SK-N-SH treated with all-trans-retinoic acid at 6 μM for 48 hours (cell line): ENCODE measurements around the gene NR2F2.

Experiments
- ATAC-seq: fragments of 200-7000 bp; cut with Tn5 transposase; 3 replicates; pipeline ENCODE4 v1.9.1; 2020; ENCODE audit warnings: mild to moderate bottlenecking, moderate library complexity
- ARNTL ChIP-seq: fragments of 450-650 bp; formaldehyde crosslinking; IDR thresholded peaks from 2 replicates; pipeline ENCODE4 v1.5.0; 2020; ENCODE audit warnings: low read depth, mild to moderate bottlenecking, moderate library complexity, borderline replicate concordance
- GLIS3 ChIP-seq: fragments of 250-450 bp; sonication (Bioruptor Pico); IDR thresholded peaks from 2 replicates; pipeline ENCODE4 v1.5.0; 2020; ENCODE audit warnings: mild to moderate bottlenecking, moderate library complexity
- ISL1 ChIP-seq: fragments of 250-450 bp; sonication (Bioruptor Pico); IDR thresholded peaks from 2 replicates; pipeline ENCODE4 v2.1.2; 2022; ENCODE audit warnings: mild to moderate bottlenecking, moderate library complexity
- OSR1 ChIP-seq: fragments of 250-450 bp; sonication (Bioruptor Pico); IDR thresholded peaks from 2 replicates; pipeline ENCODE4 v1.8.0; 2022; ENCODE audit warnings: moderate library complexity, mild to moderate bottlenecking, inconsistent platforms
- PPARA ChIP-seq: fragments of 250-450 bp; sonication (Bioruptor Pico); IDR thresholded peaks from 2 replicates; pipeline ENCODE4 v1.5.0; 2020; ENCODE audit warnings: mild to moderate bottlenecking, borderline replicate concordance
- RARB ChIP-seq: fragments of 250-450 bp; sonication (Bioruptor Pico); IDR thresholded peaks from 2 replicates; pipeline ENCODE4 v1.8.0; 2021; ENCODE audit warnings: mild to moderate bottlenecking, moderate library complexity
- TCF4 ChIP-seq: fragments of 250-450 bp; sonication (Bioruptor Pico); IDR thresholded peaks from 2 replicates; pipeline ENCODE4 v1.8.0; 2021; ENCODE audit warnings: mild to moderate bottlenecking, moderate library complexity, borderline replicate concordance
- TOX ChIP-seq: fragments of 250-450 bp; sonication (Bioruptor Pico); IDR thresholded peaks from 2 replicates; pipeline ENCODE4 v1.8.0; 2021; ENCODE audit warnings: mild to moderate bottlenecking, moderate library complexity, borderline replicate concordance
- ZFP3 ChIP-seq: fragments of 250-450 bp; sonication (Bioruptor Pico); IDR thresholded peaks from 2 replicates; pipeline ENCODE4 v1.5.0; 2020; ENCODE audit warnings: mild to moderate bottlenecking, moderate library complexity
- ZFP30 ChIP-seq: fragments of 450-650 bp; formaldehyde crosslinking; IDR thresholded peaks from 2 replicates; pipeline ENCODE4 v1.5.0; 2022; ENCODE audit warnings: mild to moderate bottlenecking, moderate library complexity
- ZNF565 ChIP-seq: fragments of 450-650 bp; formaldehyde crosslinking; conservative IDR thresholded peaks from 2 replicates; pipeline ENCODE4 v1.5.0; 2020; ENCODE audit warnings: low read depth, mild to moderate bottlenecking, moderate library complexity
- ZNF70 ChIP-seq: fragments of 450-650 bp; formaldehyde crosslinking; IDR thresholded peaks from 2 replicates; pipeline ENCODE4 v1.5.0; 2020; ENCODE audit warnings: mild to moderate bottlenecking, moderate library complexity
- ZNF8 ChIP-seq: fragments of 450-650 bp; formaldehyde crosslinking; IDR thresholded peaks from 2 replicates; pipeline ENCODE4 v1.5.0; 2020; ENCODE audit warnings: mild to moderate bottlenecking, moderate library complexity
- TF ChIP-seq, protein P1 (sequence below): fragments of 250-450 bp; sonication (Bioruptor Pico); IDR thresholded peaks from 2 replicates; pipeline ENCODE4 v1.5.1; 2020; ENCODE audit warnings: low read depth, mild to moderate bottlenecking, moderate library complexity
- TF ChIP-seq, protein P2 (sequence below): fragments of 250-450 bp; sonication (Bioruptor Pico); IDR thresholded peaks from 2 replicates; pipeline ENCODE4 v1.8.0; 2020; ENCODE audit warnings: mild to moderate bottlenecking, moderate library complexity, borderline replicate concordance
- TF ChIP-seq, protein P3 (sequence below): fragments of 250-450 bp; sonication (Bioruptor Pico); IDR thresholded peaks from 2 replicates; pipeline ENCODE4 v1.5.1; 2021; ENCODE audit warnings: mild to moderate bottlenecking, moderate library complexity
- TF ChIP-seq, protein P4 (sequence below): fragments of 250-450 bp; sonication (Bioruptor Pico); IDR thresholded peaks from 2 replicates; pipeline ENCODE4 v1.8.0; 2021; ENCODE audit warnings: low read depth, mild to moderate bottlenecking, moderate library complexity, borderline replicate concordance

NR2F2 gene

DNA sequence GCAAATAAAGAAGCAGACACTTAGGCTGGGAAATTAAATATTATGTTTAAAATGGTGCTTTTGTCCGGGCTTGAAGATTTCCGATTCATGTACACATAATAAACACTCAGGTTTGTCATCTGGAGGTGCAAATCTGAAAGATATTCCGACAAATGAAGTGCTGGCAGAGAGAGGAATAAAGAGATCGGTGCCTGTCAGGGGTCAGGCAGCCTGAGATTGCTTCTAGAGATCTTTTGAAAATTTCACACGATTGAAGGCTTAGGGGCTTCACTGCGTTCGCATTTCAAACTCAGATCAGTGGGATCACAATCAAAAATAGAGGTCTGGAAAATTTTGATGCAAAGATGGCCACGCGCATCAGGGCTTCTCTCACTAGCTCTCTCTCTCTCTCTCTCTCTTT is 33.2 kb downstream of the NR2F2 start:
- TF ChIP-seq ZNF8 = no peak
- no peak for TF ChIP-seq ZNF70 (CRISPR knock-in tag)
- no peak for TF ChIP-seq ISL1 (CRISPR knock-in tag)
- no peak for TF ChIP-seq ZFP30 (CRISPR knock-in tag)
- TF ChIP-seq, protein P1, sequence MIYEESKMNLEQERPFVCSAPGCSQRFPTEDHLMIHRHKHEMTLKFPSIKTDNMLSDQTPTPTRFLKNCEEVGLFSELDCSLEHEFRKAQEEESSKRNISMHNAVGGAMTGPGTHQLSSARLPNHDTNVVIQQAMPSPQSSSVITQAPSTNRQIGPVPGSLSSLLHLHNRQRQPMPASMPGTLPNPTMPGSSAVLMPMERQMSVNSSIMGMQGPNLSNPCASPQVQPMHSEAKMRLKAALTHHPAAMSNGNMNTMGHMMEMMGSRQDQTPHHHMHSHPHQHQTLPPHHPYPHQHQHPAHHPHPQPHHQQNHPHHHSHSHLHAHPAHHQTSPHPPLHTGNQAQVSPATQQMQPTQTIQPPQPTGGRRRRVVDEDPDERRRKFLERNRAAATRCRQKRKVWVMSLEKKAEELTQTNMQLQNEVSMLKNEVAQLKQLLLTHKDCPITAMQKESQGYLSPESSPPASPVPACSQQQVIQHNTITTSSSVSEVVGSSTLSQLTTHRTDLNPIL = no peak
- TF ChIP-seq, protein P2, sequence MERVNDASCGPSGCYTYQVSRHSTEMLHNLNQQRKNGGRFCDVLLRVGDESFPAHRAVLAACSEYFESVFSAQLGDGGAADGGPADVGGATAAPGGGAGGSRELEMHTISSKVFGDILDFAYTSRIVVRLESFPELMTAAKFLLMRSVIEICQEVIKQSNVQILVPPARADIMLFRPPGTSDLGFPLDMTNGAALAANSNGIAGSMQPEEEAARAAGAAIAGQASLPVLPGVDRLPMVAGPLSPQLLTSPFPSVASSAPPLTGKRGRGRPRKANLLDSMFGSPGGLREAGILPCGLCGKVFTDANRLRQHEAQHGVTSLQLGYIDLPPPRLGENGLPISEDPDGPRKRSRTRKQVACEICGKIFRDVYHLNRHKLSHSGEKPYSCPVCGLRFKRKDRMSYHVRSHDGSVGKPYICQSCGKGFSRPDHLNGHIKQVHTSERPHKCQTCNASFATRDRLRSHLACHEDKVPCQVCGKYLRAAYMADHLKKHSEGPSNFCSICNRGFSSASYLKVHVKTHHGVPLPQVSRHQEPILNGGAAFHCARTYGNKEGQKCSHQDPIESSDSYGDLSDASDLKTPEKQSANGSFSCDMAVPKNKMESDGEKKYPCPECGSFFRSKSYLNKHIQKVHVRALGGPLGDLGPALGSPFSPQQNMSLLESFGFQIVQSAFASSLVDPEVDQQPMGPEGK (CRISPR knock-in tag) = no peak
- no peak for TF ChIP-seq GLIS3 (CRISPR knock-in tag)
- TF ChIP-seq ZFP3 (CRISPR knock-in tag) = no peak
- no peak for ATAC-seq

DNA sequence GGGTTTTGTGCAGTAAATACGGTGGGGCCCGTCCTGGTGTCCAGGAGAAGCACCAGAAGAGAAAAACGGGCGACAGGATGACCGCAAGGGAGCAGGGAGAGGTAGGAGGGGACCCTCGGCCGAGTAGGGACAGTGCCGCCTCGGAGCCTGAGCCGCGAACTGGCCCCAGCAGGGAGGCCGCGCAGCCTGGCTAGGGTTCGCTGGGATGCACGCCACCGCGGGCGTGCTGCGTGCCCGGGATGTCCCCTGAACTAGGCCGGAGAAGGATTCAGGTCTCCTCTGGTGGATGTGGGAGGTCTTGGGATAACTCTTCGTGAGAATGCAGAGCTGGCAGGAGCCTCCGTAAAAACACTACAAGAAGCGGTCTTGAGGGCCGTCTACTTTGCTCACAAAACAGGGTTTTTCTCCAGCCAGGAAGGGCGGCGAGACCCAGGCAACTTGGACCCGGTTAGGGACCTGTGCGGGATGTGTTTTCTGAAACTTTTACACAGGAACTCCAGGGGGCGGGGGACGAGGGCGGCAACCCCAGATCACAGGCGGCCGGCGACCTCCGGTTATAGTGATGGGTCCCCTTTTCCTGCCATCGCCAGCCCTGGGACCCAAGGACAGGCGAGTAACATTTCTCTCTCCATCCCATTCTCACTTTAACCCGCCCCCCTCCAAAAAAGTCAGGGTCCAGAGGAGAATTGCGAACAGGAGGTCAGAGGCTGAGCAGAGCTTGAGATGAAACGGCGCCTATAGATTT is 35.5 kb downstream of the NR2F2 start:
- TF ChIP-seq GLIS3 (CRISPR knock-in tag) = no peak
- TF ChIP-seq ZNF8 = no peak
- TF ChIP-seq, protein P2 (CRISPR knock-in tag) = no peak
- ATAC-seq = no peak; the same call in 1 of the 3 replicates

DNA sequence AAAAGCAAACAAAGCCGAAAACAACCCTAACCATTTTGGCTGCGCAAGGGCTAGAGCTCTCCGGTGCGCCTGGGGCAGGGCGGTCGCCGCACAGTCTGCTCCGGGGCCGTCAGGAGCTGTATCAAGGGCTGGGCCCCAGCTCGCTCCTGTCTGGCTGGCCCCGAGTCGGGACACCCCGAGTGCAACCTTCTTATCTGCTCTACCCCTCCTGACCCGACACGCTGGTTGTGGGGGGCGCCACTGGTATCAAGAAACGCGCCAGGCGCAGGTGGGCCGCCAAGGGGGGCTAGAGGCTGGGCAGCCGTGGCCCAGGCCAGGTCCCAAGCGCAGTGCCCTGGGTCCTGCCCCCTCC is 36.0 kb downstream of the NR2F2 start:
- ATAC-seq = no peak
- TF ChIP-seq TCF4 (CRISPR knock-in tag) (no peak), ARNTL (CRISPR knock-in tag) (no peak), OSR1 (CRISPR knock-in tag) (no peak), RARB (CRISPR knock-in tag) (no peak)
- TF ChIP-seq, protein P2 (CRISPR knock-in tag) = no peak
- TF ChIP-seq, protein P3, sequence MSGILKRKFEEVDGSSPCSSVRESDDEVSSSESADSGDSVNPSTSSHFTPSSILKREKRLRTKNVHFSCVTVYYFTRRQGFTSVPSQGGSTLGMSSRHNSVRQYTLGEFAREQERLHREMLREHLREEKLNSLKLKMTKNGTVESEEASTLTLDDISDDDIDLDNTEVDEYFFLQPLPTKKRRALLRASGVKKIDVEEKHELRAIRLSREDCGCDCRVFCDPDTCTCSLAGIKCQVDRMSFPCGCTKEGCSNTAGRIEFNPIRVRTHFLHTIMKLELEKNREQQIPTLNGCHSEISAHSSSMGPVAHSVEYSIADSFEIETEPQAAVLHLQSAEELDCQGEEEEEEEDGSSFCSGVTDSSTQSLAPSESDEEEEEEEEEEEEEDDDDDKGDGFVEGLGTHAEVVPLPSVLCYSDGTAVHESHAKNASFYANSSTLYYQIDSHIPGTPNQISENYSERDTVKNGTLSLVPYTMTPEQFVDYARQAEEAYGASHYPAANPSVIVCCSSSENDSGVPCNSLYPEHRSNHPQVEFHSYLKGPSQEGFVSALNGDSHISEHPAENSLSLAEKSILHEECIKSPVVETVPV (CRISPR knock-in tag) = no peak
- TF ChIP-seq, all 23 proteins: peak for 0

DNA sequence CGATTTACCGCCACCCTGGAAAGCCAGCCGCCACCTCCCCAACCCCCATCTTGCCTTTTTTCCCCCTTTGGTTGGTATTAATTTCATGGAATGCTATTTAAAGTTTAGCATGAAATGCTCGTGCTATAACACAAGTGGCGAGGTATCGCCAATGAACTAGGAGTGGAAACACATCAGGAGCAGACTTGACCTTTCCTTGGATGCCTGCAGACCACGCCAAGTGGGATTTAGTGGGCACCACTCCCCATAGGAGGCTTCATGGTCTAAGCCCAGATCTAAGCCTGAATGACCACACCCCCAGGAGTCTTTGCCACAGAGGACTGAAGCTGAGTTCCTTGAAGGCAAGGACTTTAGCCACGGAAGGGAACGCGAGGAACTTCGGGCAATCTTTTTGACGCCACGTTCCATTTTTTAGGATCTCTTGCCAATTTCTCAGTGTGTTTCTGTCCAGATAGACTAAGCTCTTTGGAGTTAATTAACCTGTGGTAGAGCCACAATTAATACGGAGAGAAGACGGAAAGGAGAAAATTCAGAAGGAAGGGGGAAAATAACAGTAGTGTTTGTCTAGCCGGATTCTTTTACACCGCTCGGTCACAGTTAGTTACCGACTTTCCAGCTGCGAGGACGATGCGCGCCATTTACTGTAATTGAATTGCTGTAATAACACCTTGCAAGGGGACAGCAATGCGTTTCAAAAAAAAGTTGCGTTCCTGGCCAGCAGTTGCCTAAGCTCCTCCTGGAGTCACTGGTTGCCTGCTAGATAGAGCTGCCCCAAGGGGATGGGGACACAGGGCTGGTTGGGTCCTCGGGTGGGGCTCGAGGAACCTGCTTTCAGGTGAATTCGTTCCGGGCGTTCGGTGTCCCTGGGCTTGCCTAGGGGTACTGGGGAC is 37.1 kb downstream of the NR2F2 start:
- ATAC-seq = no peak
- TF ChIP-seq PPARA (CRISPR knock-in tag) = no peak
- no peak for TF ChIP-seq ZFP30 (CRISPR knock-in tag)
- TF ChIP-seq, protein P2 (CRISPR knock-in tag) = no peak
- no peak for TF ChIP-seq GLIS3 (CRISPR knock-in tag)
- TF ChIP-seq, protein P4, sequence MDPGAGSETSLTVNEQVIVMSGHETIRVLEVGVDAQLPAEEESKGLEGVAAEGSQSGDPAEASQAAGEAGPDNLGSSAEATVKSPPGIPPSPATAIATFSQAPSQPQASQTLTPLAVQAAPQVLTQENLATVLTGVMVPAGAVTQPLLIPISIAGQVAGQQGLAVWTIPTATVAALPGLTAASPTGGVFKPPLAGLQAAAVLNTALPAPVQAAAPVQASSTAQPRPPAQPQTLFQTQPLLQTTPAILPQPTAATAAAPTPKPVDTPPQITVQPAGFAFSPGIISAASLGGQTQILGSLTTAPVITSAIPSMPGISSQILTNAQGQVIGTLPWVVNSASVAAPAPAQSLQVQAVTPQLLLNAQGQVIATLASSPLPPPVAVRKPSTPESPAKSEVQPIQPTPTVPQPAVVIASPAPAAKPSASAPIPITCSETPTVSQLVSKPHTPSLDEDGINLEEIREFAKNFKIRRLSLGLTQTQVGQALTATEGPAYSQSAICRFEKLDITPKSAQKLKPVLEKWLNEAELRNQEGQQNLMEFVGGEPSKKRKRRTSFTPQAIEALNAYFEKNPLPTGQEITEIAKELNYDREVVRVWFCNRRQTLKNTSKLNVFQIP = no peak
- TF ChIP-seq RARB (CRISPR knock-in tag) = no peak
- TF ChIP-seq TOX (CRISPR knock-in tag) = no peak
- no peak for TF ChIP-seq ZNF565
- TF ChIP-seq ARNTL (CRISPR knock-in tag) = no peak
